Superior temporal gyrus (tissue), 1 donor: ENCODE data around the gene ARL13B.

Experiments
- DNase-seq: peaks from one replicate; pipeline ENCODE4 v3.0.0-alpha.2; 2016; ENCODE audit errors: extremely low spot score

Gene ARL13B

DNA sequence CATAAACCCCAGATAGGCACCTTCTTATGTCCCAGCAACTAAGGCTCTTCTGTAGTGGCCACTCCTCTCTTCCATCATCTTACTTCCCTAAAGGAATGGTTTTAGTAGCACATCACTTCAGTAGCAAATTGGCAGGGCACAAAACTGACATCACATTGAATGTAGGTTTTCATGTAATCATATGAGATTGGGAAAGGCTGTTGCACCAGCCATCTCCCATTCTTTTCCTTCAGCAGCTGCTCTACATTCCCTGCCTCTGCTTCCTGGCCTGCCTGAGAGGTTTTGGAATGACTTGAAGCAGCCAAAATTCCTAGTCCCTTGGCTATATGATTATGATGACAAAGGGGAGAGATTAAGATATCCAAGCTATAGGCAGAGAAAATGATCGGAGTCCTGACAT, 119.4 kb downstream of the ARL13B start:
- DNase-seq = no peak

DNA sequence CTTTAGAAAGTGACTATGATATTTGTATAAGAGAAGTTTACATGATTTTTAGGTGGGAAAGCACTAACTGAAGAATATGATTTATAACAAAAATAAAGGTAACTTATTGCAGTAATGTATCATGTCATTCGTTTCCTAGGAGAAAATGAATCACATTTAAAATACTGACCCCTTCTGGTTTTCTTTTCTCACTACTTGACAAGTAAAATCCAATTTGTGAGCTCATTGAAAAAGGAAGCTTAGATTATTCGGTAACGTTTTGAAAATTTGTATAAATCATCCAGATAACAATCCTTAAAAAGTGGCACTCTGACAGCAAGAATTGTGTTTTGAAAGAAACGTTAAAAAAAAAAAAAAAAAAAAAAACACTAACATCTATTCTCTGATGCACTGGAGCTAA, 121.9 kb downstream of the ARL13B start:
- no peak for DNase-seq
